T follicular helper cell (primary cell): ENCODE measurements around the gene ALG3.
"Not testable (repeated sequence)": the region's sequence is repeated elsewhere in the genome, so short reads cannot be mapped to it uniquely, and the experiment has no call there.

Experiments used
- DNase-seq: peaks from one replicate; pipeline ENCODE4 v3.0.0-alpha.2; 2020; ENCODE audit warnings: low read depth
- total RNA-seq, 2 experiments: gene quantifications; one replicate each; lab custom pipeline; 2026; lab: John Stamatoyannopoulos, UW

The ALG3 gene
- total RNA-seq: 24.8 to 52.3 reads per million in 2 experiments

DNA sequence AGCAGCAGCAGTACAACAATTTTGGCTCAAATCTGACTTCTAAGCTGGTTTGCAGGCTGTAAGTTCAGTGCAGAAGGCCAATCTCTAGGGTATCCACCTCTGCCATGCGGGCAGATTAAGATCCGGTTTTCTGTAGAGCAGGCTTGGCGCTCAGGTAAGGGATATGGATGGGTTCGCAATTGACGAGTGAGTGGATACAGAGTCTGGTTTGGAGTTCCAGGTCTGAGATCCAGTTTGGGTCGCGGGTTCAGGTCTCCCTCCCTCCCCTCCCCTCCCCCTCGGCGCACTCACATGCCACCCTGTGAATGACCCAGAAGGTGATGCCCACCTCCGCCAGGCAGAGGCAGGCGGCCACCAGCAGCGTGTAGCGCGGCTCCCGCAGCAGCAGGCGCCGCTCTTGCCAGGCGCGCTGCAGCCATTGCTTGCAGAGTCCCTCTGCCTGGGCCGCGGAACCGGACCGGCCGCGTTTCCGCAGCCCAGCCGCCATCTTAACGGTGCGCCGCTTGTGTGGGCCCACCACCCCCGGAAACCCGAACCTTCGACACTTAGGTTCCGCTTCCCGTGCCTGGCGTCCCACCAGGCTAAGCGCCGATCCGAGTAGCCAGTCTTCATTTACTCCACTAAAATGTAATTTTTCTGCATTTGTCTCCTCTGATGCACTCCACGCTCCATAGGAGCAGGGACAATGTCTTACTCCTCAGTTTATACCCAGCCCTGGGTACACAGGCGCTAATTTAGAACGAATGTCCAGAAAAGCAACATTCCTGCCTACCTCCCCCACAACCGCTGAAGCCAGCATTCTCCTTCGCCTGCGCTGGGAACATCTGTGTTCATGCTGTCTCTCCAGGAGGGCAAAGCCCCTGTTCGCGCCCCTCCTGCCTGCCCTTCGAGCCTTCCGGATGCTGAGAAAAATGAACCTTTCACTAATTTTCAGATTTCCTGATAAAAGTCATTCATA, at the start of gene ALG3:
Gene ALG3 (minus strand): TSS at position 509 of the 958 bp plus-strand sequence. CDS start 22 bp downstream, at position 487.
- DNase-seq: peak; percentile 78

GRCh38 chr3:184296616-184297015, 47.9 kb upstream of the ALG3 start:
- DNase-seq: no peak

GRCh38 chr3:184295771-184296170, 47.0 kb upstream of the ALG3 start:
- no peak for DNase-seq

DNA sequence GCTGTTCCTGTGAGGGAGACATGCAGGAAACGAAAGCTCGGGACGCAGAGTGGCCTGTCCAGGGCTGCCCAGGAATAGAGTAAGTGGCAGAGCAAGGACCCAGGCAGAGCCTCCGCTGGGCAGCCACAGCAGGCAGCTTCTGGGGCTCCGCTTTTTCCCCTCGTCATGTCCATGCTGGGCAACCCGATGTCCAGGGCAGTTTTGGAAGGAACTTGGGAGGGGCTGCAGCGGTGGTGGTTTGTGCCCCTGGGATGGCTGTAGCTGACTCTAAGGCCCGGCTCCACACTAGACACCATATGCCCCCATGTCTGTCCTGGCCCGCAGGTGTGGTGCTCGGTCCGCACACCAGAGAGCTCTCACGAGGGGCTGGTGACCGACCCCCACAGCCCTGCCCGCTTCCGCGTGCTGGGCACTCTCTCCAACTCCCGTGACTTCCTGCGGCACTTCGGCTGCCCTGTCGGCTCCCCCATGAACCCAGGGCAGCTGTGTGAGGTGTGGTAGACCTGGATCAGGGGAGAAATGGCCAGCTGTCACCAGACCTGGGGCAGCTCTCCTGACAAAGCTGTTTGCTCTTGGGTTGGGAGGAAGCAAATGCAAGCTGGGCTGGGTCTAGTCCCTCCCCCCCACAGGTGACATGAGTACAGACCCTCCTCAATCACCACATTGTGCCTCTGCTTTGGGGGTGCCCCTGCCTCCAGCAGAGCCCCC, 43.1 kb upstream of the ALG3 start:
- no peak for DNase-seq

- no peak for DNase-seq
Measured at GRCh38 chr3:184291044-184291737, 42.4 kb upstream of the ALG3 start.

DNA sequence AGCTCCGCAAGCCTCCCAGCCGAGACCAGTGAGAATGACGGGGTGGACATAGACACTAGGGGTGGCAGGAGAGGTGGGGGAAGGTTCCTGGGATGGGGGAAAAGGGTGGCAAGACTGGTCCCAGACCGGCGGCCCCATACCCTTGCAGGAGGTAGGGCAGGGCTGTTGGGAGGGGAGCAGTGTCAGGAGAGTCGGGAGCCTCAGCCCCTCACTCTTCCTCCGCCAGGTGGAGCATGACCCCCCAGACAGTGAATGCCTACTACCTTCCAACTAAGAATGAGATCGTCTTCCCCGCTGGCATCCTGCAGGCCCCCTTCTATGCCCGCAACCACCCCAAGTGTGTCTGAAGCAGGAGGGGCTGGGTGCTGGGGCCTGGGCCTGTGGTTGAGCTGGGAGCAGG, 41.6 kb upstream of the ALG3 start:
- DNase-seq: no peak

- DNase-seq: peak; percentile 42
Measured at GRCh38 chr3:184289426-184289938, 40.7 kb upstream of the ALG3 start.

- DNase-seq: no peak
Measured at GRCh38 chr3:184284696-184285095, 35.9 kb upstream of the ALG3 start.

GRCh38 chr3:184283681-184284080, 34.9 kb upstream of the ALG3 start:
- DNase-seq: no peak

DNA sequence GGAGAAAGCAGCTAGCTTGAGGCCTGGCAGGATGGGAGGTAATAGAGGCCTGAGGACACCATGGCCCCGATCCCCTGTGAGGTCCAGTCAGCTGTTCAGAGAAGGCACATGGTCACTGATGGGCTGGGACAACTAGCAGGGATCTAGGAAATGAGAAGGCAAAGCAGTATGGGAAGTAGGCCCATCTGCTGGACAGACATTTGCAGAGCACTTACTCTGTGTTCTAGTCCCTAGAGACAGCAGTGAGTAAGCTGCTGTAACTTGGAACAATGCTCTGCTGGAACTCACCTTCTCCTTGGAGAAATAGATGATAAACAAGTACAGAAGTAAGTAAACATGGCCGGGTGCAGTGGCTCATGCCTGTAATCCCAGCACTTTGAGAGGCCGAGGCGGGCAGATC, 34.2 kb upstream of the ALG3 start:
- DNase-seq: no peak

- no peak for DNase-seq
Measured at GRCh38 chr3:184277366-184277765, 28.6 kb upstream of the ALG3 start.

- DNase-seq: no peak
Measured at GRCh38 chr3:184275961-184276910, 27.5 kb upstream of the ALG3 start, which contains the start of gene ECE2. Gene ECE2, plus strand, starts transcription at chr3:184276022. Its CDS starts 132 bp downstream, at chr3:184276154.

GRCh38 chr3:184275381-184275701, 26.6 kb upstream of the ALG3 start:
- DNase-seq: no peak

- DNase-seq: no peak
Measured at GRCh38 chr3:184272269-184272668, 23.5 kb upstream of the ALG3 start.

DNA sequence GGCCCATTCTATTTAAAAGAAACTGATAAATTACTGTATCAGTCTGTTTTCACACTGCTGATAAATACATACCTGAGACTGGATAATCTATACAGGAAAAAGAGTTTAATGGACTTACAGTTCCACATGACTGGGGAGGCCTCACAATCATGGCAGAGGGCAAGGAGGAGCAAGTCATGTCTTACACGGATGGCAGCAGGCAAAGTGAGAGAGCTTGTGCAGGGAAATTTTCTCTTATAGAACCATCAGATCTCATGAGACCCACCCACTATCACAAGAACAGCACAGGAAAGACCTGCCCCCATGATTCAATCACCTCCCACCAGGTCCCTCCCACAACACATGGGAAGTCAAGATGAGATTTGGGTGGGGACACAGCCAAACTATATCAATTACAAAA, 18.5 kb upstream of the ALG3 start:
- DNase-seq: not testable (repeated sequence)

DNA sequence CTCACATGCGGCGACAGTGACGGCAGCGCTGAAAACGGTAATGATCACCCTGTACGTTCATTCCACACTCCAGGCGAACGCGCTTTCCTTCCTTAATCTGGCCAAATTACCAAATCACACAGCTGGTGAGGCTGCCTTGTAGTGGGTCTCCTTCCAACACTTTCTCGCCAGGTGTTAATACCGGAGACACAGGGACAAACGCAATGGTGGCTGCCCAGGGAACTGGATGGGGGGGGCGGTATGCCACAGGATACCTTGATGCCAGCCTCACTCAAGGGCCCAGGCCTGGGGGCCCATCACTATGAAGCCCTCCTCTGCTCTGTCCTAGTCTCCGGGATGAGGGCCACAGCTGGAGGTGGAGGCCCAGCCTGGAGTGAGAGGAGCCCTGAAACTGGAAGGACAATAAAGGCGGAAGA, 14.0 kb upstream of the ALG3 start:
- no peak for DNase-seq

- no peak for DNase-seq
Measured at GRCh38 chr3:184261854-184262763, 13.3 kb upstream of the ALG3 start.

DNA sequence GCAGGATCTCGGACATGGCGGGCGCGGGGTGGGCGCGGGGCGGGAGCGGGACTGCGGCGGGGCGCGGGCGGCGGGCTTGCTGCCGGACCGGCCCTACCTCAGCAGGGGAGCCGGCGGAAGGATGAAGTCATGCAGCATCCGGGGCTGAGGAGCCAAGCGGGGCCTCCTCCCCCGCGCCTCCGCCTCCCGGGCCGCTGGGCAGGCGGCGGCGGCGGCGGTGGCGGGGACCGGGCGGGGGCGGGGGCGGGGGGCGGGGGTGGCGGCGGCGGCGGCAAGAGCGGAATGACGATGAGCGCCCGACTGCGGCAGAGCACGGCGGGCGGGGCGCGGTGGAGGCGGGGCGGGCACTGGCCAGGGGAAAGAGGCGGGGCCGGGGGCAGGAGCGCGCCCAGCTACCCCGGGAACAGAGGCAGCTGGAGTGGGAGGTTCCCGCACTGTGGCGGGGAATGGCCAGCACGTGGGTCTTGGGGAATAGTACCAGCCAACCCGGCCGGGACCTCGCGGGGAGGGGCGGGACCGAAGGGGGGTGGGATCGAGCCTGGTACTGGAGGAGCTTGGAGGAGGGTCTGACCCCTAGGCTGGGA, 12.6 kb upstream of the ALG3 start, which contains the start of gene CAMK2N2:
Gene CAMK2N2 (minus strand): TSS at position 284 of the 584 bp plus-strand sequence. CDS start 268 bp downstream, at position 16.
- no peak for DNase-seq

DNA sequence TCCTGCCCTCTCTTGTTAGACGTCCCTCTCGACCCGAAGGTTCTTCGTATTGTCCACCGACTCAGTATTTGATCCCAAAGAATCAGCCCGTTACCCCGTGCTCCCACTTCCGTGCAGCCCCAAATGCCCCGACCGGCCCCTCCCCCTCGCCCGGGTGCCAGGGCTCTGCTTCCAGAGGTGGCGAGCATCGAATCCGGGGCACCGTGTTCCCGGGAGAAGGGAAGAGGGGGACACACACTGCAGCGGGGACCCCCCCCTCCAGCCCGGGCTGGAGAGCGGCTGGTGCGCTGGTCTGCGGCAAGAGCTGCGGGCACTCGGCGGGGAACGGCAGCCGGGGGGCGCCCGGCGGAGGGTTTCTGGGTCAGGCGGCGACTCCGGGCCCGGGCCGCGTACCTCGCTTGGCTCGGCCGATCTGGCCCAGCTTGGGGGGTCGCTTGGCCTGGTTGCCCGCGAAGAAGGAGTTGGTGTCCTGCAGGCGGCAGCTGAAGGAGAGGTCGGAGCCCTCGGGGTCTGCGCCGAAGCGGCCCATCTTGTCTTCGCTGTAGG, 12.0 kb upstream of the ALG3 start:
- no peak for DNase-seq
